Fibroblast of mammary gland (primary cell): ENCODE data around the gene SPRR4.

Source experiments
- DNase-seq: peaks from one replicate; pipeline ENCODE4 v3.0.0-alpha.2; 2010; ENCODE audit warnings: low read depth
- H3K4me3 ChIP-seq: 2 replicates; pipeline ENCODE4 v1.5.1; 2011; ENCODE audit warnings: low read depth, mild to moderate bottlenecking, low read length, moderate library complexity; ENCODE audit not compliant: control insufficient read depth
- CTCF ChIP-seq: conservative IDR thresholded peaks from 2 replicates; pipeline ENCODE4 v1.5.1; 2011; ENCODE audit warnings: low read depth, low read length, inconsistent platforms; ENCODE audit not compliant: control insufficient read depth, insufficient read depth

The SPRR4 gene

GRCh38 chr1:152970495-152970894 lies at the start of gene SPRR4:
TSS of gene SPRR4 (plus strand) at chr1:152970648. CDS start at chr1:152971891, 1,243 bp downstream.
- no peak within 1 kb of the TSS for H3K4me3 ChIP-seq
- DNase-seq, result no peak
- TF ChIP-seq CTCF, result no peak

GRCh38 chr1:152924191-152924590 lies 46.3 kb upstream of the SPRR4 start:
- DNase-seq, result no peak
- no peak for TF ChIP-seq CTCF
- H3K4me3 ChIP-seq, result no peak overlapping the region

GRCh38 chr1:152926091-152926490 lies 44.4 kb upstream of the SPRR4 start:
- no peak overlapping the region for H3K4me3 ChIP-seq
- DNase-seq, result peak; percentile 40
- peak; percentile 51 for TF ChIP-seq CTCF

GRCh38 chr1:152928671-152929070 lies 41.8 kb upstream of the SPRR4 start:
- DNase-seq, result no peak
- no peak for TF ChIP-seq CTCF
- no peak overlapping the region for H3K4me3 ChIP-seq

GRCh38 chr1:152932170-152932811 lies 38.2 kb upstream of the SPRR4 start:
- DNase-seq, result no peak
- TF ChIP-seq CTCF, result no peak

GRCh38 chr1:152933196-152933595 lies 37.3 kb upstream of the SPRR4 start:
- no peak overlapping the region for H3K4me3 ChIP-seq
- no peak for TF ChIP-seq CTCF
- DNase-seq, result no peak

More at GRCh38 chr1:152932170-152932811, 38.2 kb upstream of the SPRR4 start:
- H3K4me3 ChIP-seq, result no peak overlapping the region

- no peak overlapping the region for H3K4me3 ChIP-seq
- DNase-seq, result no peak
- TF ChIP-seq CTCF, result no peak
These were observed 29.8 kb upstream of the SPRR4 start for GRCh38 chr1:152940614-152941013.
